Measurements from ENCODE around the gene NUP214.

- TF ChIP-seq CTCF (IDR thresholded peaks at IDR 0.05; ENCODE audit: insufficient read depth, low read length, poor library complexity, severe bottlenecking) (no peak), EZH2phosphoT487 (conservative IDR thresholded peaks at IDR 0.05; ENCODE audit: low read length) (no peak)
These were observed 15.2 kb downstream of the NUP214 start for GRCh38 chr9:131140550-131140949.

All from SU-DHL-6 (cell line).